Measurements from ENCODE around the gene TAOK1. TPM values are rescaled to one million over a fixed set of nuclear protein-coding genes. Genes with fewer than 3 reads are reported as not detected.

TAOK1 gene
- total and polyA plus RNA-seq, 9 of the 15 experiments (the other 6 are each of a cell fraction or from before 2014, with no cell fraction given) = 3.2 to 33.1 (median 16.5) TPM

- Histone ChIP-seq H3K4me3 (no peak overlapping the region), H3K27me3 (ENCODE audit: control insufficient read depth in 2 of 2, insufficient read depth in 2 of 2, low read length in 2 of 2) (no peaks in the 10 kb centered on the region), H3K4me1 (replicated peaks in 1 of 2; ENCODE audit: control insufficient read depth in 2 of 2, insufficient read depth in 2 of 2, low read length in 2 of 2) (peaks cover 25 to 60% of the 10 kb centered on the region in 2 experiments), H3K27ac (ENCODE audit: extremely low read depth, low read depth, low read length) (no peak overlapping the region), H2AFZ (ENCODE audit: low read depth, low read length) (no peak overlapping the region), H3K4me2 (ENCODE audit: insufficient read depth, low read length) (no peak overlapping the region), H3K36me3 (ENCODE audit: control insufficient read depth, insufficient read depth, low read length) (no peaks in the 10 kb centered on the region), H4K20me1 (replicated peaks; ENCODE audit: control insufficient read depth, insufficient read depth, low read length) (peaks cover 12% of the 10 kb centered on the region), H3K79me2 (ENCODE audit: control insufficient read depth, insufficient read depth, low read length) (peaks cover 6% of the 10 kb centered on the region; the same call in 2 of the 3 replicates), H3K9me1 (ENCODE audit: control insufficient read depth, insufficient read depth, low read length) (peaks cover 4% of the 10 kb centered on the region), H3K9me3 (replicated peaks; ENCODE audit: control insufficient read depth, insufficient read depth, low read depth, low read length) (no peaks in the 10 kb centered on the region), H3K9ac (ENCODE audit: insufficient read depth in 1 of 2, low read depth in 2 of 2, low read length in 2 of 2) (peak overlapping the region in 1 of 2 experiments; percentile 24; a peak in 2 of 4 replicates)
- BruUV-seq (replicated peaks) = no TSS peak
- 50% methylated on average over 10 of the region's 12 CpGs for WGBS (ENCODE audit: insufficient coverage, low coverage, missing lambda C conversion rate)
- ChIA-PET CTCF (ENCODE audit: low intra/inter-chr PET ratio) (no interaction called here), POLR2A (interaction anchor here (1.6 kb wide), 1 partner anchor 16 kb away, joined by 3 read pairs; no protein-coding TSS in a partner anchor)
- ATAC-seq = no peak
- FAIRE-seq = no peak
- DNase-seq (ENCODE audit: extremely low read depth in 1 of 4, low spot score in 3 of 4) = no peak
- in situ Hi-C loops (cut with MboI) = no loop called here
- intact Hi-C loops (cut with micrococcal nuclease) = no loop called here
- TF ChIP-seq HDAC6 (IDR thresholded peaks at IDR 0.05; ENCODE audit: low read depth, low read length) = no peak
- no peak for TF ChIP-seq HSF4 (CRISPR knock-in tag; IDR thresholded peaks at IDR 0.05; ENCODE audit: borderline replicate concordance)
- TF ChIP-seq ZNF41 (CRISPR knock-in tag; conservative IDR thresholded peaks at IDR 0.05) = no peak
- TF ChIP-seq KLF16 (IDR thresholded peaks at IDR 0.05) = no peak
- TF ChIP-seq E2F6 (IDR thresholded peaks at IDR 0.05; ENCODE audit: borderline replicate concordance in 1 of 2, extremely low read depth in 1 of 2, insufficient read depth in 1 of 2, insufficient read length in 1 of 2, low read depth in 1 of 2, low read length in 1 of 2, poor library complexity in 1 of 2, severe bottlenecking in 1 of 2) = no peak
- TF ChIP-seq STAT5A (IDR thresholded peaks at IDR 0.05; ENCODE audit: borderline replicate concordance, low read length) = no peak
- TF ChIP-seq ZNF696 (CRISPR knock-in tag; conservative IDR thresholded peaks at IDR 0.05) = no peak
- TF ChIP-seq ZNF184 (CRISPR knock-in tag; IDR thresholded peaks at IDR 0.05) = no peak
- no peak for TF ChIP-seq HNRNPLL (IDR thresholded peaks at IDR 0.05; ENCODE audit: low read depth, low read length, poor library complexity, severe bottlenecking)
- no peak for TF ChIP-seq MBD2 (IDR thresholded peaks at IDR 0.05; ENCODE audit: borderline replicate concordance, low read depth)
- TF ChIP-seq ARID3B (CRISPR knock-in tag; IDR thresholded peaks at IDR 0.05; ENCODE audit: borderline replicate concordance) = no peak
- TF ChIP-seq SMARCA4 (IDR thresholded peaks at IDR 0.05) = no peak
- no peak for TF ChIP-seq DNMT1 (IDR thresholded peaks at IDR 0.05)
- TF ChIP-seq, protein P1, sequence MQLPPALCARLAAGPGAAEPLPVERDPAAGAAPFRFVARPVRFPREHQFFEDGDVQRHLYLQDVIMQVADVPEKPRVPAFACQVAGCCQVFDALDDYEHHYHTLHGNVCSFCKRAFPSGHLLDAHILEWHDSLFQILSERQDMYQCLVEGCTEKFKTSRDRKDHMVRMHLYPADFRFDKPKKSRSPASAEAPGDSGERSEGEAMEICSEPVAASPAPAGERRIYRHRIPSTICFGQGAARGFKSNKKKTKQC (CRISPR knock-in tag; IDR thresholded peaks at IDR 0.05) = no peak
- TF ChIP-seq ZNF239 (CRISPR knock-in tag; IDR thresholded peaks at IDR 0.05) = no peak
- no peak for TF ChIP-seq POLR2AphosphoS2 (IDR thresholded peaks at IDR 0.05; ENCODE audit: low read length)
Measured at GRCh38 chr17:29595943-29596774, 206.0 kb downstream of the TAOK1 start.

Data from K562 (cell line).